GM06990 (cell line): ENCODE measurements around the gene OR2H2.
A peak's percentile ranks its signal among the peaks of the same experiment; 100 is the strongest.

Experiments
- DNase-seq: peaks from one replicate; pipeline ENCODE4 v3.0.0-alpha.2; 2011; ENCODE audit not compliant: insufficient read length; ENCODE audit errors: extremely low read depth
- H3K27me3 ChIP-seq: replicated peaks from 2 replicates; pipeline ENCODE4 v1.6.0; 2011; ENCODE audit warnings: low read length; ENCODE audit not compliant: control insufficient read depth, insufficient read depth
- H3K36me3 ChIP-seq: 2 replicates; pipeline ENCODE4 v1.5.1; 2011; ENCODE audit warnings: low read length; ENCODE audit not compliant: control insufficient read depth, insufficient read depth
- H3K4me3 ChIP-seq: replicated peaks from 2 replicates; pipeline ENCODE4 v1.5.1; 2011; ENCODE audit warnings: low read depth, mild to moderate bottlenecking, control low read depth, low read length
- CTCF ChIP-seq: IDR thresholded peaks from 2 replicates; pipeline ENCODE4 v1.5.1; 2011; ENCODE audit warnings: low read length, control low read depth, mild to moderate bottlenecking, inconsistent platforms; ENCODE audit not compliant: insufficient read depth, poor library complexity, severe bottlenecking

The OR2H2 gene

GRCh38 chr6:29611426-29611825 is 26.5 kb downstream of the OR2H2 start:
- Histone ChIP-seq H3K36me3 (no peaks in the 10 kb centered on the region), H3K27me3 (peaks cover 1% of the 10 kb centered on the region), H3K4me3 (no peak overlapping the region)
- no peak for TF ChIP-seq CTCF
- no peak for DNase-seq

GRCh38 chr6:29617782-29618554 is 33.0 kb downstream of the OR2H2 start:
- H3K36me3 ChIP-seq, result no peaks in the 10 kb centered on the region
- no peak for DNase-seq
- TF ChIP-seq CTCF, result peak; percentile 57
- H3K27me3 ChIP-seq, result no peaks in the 10 kb centered on the region
- no peak overlapping the region for H3K4me3 ChIP-seq

- H3K4me3 ChIP-seq, result no peak overlapping the region
- TF ChIP-seq CTCF, result no peak
- DNase-seq, result no peak
- H3K36me3 ChIP-seq, result no peaks in the 10 kb centered on the region
- H3K27me3 ChIP-seq, result no peaks in the 10 kb centered on the region
These were observed 34.7 kb downstream of the OR2H2 start for GRCh38 chr6:29619578-29620160.

- Histone ChIP-seq H3K4me3 (no peak overlapping the region), H3K27me3 (no peaks in the 10 kb centered on the region), H3K36me3 (no peaks in the 10 kb centered on the region)
- no peak for TF ChIP-seq CTCF
- no peak for DNase-seq
These were observed 35.7 kb downstream of the OR2H2 start for GRCh38 chr6:29620630-29621029.

GRCh38 chr6:29624520-29624961 is 39.6 kb downstream of the OR2H2 start:
- TF ChIP-seq CTCF, result no peak
- H3K36me3 ChIP-seq, result no peaks in the 10 kb centered on the region
- DNase-seq, result no peak
- no peak overlapping the region for H3K4me3 ChIP-seq
- no peaks in the 10 kb centered on the region; the same call in 1 of the 2 replicates for H3K27me3 ChIP-seq
